Spleen (tissue), 7 donors: ENCODE results near the gene A3GALT2.

Experiments used
- POLR2A ChIP-seq, 3 donors: fragments of 450-650 bp; IDR thresholded peaks; one replicate each; pipeline ENCODE4 v1.5.1; 2017; ENCODE audit warnings: antibody characterized with exemption in 3 of 3, mild to moderate bottlenecking in 1 of 3
- TF ChIP-seq, protein P1 (sequence below), 11 experiments: fragments of 200-600 bp in 7 of 11; fragments of 450-650 bp in 4 of 11; sonication (generic) in 4 of 11; IDR thresholded peaks in 8 of 11; conservative IDR thresholded peaks in 3 of 11; 1 replicate in 7 of 11; 2 replicates in 4 of 11; pipeline versions ENCODE4 v1.4.0 to v1.8.0; 2016 to 2021; ENCODE audit warnings: antibody characterized with exemption in 11 of 11, inconsistent platforms in 4 of 11, mild to moderate bottlenecking in 1 of 11
- donor health status: DM: no; HTN: no; CAD: no; lungs with moderate emphysema.
- donor health status: DM: no; HTN: no; CAD: no.
- donor health status: DM: no; HTN: no; CAD: no.

DNA sequence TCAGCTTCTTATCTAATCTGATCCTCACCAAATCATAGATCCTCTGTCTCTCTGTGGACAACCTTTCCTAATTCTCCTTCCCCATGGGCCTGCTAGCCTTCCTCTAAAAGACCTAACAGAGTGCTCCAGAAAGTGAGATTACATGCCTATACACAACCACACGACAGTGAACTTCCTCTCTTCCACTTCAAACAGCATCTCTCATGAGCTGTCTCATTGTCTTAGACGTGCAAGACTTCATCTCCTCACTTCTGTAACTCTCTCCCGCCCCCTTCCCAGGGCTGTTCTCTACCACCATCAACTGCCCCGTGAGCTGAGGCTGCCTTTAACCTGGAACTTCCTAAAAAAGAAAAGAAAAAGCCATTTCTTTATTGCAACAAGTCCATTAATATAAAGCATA lies 14.1 kb upstream of the A3GALT2 start:
- TF ChIP-seq, protein P1, sequence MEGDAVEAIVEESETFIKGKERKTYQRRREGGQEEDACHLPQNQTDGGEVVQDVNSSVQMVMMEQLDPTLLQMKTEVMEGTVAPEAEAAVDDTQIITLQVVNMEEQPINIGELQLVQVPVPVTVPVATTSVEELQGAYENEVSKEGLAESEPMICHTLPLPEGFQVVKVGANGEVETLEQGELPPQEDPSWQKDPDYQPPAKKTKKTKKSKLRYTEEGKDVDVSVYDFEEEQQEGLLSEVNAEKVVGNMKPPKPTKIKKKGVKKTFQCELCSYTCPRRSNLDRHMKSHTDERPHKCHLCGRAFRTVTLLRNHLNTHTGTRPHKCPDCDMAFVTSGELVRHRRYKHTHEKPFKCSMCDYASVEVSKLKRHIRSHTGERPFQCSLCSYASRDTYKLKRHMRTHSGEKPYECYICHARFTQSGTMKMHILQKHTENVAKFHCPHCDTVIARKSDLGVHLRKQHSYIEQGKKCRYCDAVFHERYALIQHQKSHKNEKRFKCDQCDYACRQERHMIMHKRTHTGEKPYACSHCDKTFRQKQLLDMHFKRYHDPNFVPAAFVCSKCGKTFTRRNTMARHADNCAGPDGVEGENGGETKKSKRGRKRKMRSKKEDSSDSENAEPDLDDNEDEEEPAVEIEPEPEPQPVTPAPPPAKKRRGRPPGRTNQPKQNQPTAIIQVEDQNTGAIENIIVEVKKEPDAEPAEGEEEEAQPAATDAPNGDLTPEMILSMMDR (IDR thresholded peaks at IDR 0.05 in 8 of 11, conservative IDR thresholded peaks at IDR 0.05 in 3 of 11), result no peak
- no peak for TF ChIP-seq POLR2A (IDR thresholded peaks at IDR 0.05)
